AG10803 (cell line): Measurements from ENCODE around the gene MAFG.

Source experiments
- DNase-seq: peaks from one replicate; pipeline ENCODE4 v3.0.0; 2010; ENCODE audit warnings: low read depth
- H3K4me3 ChIP-seq: 2 replicates; pipeline ENCODE4 v1.5.1; 2011; ENCODE audit warnings: mild to moderate bottlenecking, low read length, control low read depth
- TF ChIP-seq, protein P1 (sequence below): conservative IDR thresholded peaks from 2 replicates; pipeline ENCODE4 v1.5.1; 2011; ENCODE audit warnings: mild to moderate bottlenecking, low read length, control low read depth, inconsistent platforms

MAFG gene

DNA sequence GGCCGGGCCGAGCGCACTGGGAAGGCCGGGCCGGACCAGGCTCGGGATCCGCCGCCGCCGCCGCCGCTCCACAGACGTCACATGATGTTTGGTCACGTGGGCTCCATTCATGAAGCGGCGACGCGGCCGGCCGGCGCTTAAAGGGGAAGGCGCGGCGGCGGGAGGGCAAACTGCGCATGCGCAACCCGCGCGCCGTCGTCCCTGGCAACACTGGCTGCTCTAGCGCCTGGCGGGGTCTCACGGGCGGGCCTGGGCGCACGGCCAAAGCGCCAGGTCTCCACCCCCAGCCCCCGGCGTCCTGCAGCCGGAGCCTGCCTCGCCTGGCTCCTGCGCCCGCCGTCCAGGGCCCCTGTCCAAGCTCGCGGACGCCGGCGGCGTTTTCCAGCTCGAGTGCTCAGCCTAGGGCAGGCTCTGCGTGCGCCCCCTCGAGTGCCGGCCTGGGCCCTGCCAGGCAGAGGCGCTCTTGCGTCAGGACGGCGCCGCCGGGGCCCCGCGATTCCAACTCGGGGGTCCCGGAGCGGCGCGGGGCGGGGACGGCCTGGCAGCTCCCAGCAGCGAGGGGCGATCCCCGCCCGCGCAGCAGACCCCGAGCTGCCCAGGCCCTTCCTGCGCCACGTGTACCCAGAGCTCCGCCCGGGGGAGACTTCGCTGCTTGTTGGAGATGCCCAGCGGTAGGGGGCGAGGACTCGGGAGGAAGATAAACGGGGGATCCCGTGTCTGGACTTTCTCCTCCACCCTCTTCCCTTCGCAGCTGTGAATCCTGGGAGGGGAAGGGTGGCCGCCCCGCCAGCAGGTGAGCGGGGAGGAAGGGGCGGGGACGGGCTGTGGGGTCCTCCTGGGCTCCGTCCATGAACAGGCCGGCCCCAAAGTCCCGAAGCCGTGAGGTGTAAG, at the start of gene MAFG:
Gene MAFG, minus strand, starts transcription at position 83 of the 891 bp plus-strand sequence. CDS start 4,550 bp downstream, outside the sequence.
- TF ChIP-seq, protein P1, sequence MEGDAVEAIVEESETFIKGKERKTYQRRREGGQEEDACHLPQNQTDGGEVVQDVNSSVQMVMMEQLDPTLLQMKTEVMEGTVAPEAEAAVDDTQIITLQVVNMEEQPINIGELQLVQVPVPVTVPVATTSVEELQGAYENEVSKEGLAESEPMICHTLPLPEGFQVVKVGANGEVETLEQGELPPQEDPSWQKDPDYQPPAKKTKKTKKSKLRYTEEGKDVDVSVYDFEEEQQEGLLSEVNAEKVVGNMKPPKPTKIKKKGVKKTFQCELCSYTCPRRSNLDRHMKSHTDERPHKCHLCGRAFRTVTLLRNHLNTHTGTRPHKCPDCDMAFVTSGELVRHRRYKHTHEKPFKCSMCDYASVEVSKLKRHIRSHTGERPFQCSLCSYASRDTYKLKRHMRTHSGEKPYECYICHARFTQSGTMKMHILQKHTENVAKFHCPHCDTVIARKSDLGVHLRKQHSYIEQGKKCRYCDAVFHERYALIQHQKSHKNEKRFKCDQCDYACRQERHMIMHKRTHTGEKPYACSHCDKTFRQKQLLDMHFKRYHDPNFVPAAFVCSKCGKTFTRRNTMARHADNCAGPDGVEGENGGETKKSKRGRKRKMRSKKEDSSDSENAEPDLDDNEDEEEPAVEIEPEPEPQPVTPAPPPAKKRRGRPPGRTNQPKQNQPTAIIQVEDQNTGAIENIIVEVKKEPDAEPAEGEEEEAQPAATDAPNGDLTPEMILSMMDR = peak; percentile 19
- DNase-seq = peak; percentile 92
- H3K4me3 ChIP-seq = peak within 1 kb of the TSS; percentile 78

DNA sequence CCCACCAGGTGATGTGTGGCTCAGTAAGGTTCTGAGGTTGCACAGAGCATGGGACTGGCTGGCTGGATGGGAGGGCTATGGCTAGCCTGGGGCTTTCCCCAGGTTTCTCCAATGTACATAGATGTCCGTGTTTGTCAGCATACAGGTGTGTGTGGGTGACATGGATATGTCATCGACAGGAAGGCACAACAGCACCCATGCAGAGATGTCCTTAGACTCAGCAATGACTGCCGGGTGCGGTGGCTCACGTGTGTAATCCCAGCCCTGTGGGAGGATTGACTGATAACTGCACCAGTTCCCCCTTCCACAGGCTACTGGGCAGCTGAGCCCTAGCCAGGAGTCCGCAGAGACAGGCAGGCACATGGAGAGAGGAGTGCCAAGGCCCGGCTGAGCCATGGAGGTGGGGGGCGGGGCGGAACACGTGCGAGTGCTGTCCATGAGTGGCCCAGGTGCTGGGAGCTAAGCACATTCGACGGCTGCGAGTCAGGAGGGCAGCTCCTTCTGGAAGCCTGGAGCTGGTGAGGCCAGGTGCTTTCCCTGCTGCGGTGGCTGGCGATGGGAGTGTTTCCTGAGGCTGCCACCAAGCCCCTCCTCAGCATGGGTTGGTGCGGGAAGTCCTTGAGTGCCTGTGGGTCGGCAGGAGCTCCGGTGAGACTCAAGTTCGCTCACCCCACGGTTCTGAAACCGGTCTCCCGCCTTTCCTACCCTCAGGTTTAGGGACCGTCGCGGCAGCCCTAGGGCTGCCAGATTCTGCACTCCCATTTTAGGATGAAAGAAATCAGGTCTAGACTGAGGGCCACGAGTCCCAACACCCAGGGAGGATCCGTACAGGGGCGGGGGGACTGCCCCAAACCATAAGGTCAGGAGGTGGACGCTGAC, 49.0 kb upstream of the MAFG start:
- TF ChIP-seq, protein P1 = no peak
- no peak for DNase-seq
- peak overlapping the region; percentile 67 for H3K4me3 ChIP-seq

DNA sequence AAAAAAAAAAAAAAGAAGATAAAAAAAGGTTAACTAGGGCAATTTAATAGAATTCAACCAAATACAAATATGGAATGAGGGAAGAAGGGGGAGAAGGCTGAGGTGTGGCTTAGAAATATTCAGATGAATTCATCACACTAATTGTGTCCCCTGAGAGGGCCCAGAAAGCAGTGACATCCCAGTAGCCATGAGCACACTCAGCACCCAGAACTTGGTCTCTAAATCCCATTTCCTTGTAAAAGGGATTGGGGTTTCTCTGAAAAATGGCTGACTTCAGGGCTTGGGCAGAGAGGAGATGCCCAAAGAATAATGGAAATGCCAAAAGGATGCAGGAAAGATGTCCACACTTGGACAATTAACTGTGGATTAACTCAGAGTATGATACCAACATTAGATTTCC, 45.9 kb upstream of the MAFG start:
- TF ChIP-seq, protein P1 = no peak
- no peak overlapping the region for H3K4me3 ChIP-seq
- no peak for DNase-seq

DNA sequence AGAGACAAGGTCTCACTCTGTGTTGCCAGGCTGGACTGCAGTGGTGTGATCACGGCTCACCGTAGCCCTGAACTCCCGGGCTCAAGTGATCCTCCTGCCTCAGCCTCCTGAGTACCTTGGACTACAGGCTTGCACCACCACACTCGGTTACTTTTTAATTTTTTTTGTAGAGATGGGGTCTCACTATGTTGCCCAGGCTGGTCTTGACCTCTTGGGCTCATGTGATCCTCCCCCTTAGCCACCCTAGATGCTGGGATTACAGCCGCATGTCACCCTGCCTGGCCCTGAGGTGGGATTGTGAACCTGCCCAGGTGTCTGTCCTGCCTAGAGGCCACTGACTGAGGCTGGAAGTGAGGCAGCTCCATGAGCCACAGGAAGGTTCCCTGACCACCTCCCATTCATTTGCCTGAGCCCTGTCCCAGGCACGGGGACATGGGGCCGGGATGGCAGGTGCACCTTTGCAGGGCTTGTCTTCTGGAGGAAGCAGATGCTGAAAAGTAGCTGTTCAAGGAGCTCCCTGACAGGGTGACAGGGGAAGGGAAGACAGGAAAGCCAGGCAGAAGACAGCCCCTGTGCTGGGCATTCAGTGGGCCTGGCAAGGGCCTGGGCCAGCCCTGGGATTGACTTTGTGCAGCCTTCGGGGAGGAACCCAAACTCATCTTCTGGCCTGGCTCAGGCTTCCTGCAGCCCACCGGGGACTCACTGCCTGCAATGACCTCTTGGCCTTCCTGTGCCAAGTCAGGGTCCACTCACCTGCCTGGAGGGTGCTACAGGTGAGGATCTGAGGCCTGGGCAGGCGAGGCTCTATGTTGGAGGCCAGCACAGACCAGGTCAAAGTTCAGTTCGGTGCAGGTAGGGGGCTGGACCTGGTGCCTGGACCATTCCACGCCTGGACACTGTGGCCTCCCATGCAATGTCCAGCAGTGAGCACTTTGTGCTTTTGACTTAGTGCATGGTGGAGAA, 41.6 kb upstream of the MAFG start:
- no peak for DNase-seq
- TF ChIP-seq, protein P1 = no peak

DNA sequence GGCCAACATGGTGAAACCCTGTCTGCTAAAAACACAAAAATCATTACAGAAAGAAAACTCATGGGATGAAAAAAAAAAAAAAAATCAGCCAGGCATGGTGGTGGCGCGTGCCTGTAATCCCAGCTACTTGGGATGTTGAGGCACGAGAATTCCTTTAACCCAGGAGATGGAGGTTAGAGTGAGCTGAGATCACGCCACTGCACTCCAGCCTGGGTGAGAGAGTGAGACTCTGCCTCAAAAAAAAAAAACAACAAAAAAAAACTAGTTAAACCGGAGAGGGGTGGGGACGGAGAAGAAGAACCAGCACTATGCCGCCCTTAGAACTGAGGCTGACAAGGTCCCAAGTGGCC, 40.8 kb upstream of the MAFG start:
- no peak overlapping the region for H3K4me3 ChIP-seq
- TF ChIP-seq, protein P1 = no peak
- no peak for DNase-seq

More for the DNA sequence above, 41.6 kb upstream of the MAFG start:
- no peak overlapping the region for H3K4me3 ChIP-seq

DNA sequence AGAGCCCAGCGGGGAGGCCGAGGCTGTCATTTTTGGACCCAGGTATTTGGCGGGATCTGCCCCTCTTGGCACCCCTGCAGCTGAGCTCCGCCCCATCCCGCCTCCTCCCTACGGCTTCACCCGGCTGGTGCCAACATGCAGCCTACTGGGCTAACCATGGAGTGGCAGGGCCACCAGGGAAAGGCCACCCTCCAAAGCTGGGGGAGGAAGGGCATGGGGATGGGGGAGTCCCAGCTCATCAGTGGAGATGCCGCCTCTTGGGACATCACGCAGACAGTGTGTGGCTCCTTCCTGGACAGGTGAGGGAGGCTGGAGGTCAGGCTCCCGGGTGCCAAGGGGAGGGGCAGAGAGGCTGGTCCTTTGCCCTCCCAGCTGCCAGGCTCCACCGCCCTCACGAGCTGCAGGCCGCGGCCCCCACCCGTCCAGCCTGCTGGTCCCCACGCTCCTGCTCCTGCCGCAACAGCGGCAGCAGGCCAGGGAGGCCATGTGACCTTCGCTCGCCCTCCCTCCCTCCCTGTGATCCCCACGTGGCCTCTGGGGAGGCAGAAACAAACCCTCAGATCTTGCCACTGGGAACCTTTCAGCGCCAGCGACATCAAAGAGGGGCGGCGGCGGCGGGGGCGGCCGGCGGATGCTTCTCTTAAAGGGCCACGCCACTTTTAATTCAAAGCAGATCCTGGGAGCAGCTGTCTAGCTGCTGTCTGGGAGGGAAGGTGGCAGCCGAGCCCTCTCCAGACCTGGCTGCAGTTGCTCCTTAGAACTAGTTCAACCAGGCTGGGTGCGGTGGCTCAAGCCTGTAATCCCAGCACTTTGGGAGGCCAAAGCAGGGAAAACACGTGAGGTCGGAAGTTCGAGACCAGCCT, 40.2 kb upstream of the MAFG start:
- H3K4me3 ChIP-seq = no peak overlapping the region
- DNase-seq = peak; percentile 71
- TF ChIP-seq, protein P1 = no peak
